GM12878 (cell line): ENCODE measurements around the gene NIP7. TPM values are rescaled to one million over a fixed set of nuclear protein-coding genes. Genes with fewer than 3 reads are reported as not detected.

Source experiments
- ATAC-seq: fragments of 200-7000 bp; cut with Tn5 transposase; 3 replicates; pipeline ENCODE4 v1.9.1; 2020; ENCODE audit warnings: mild to moderate bottlenecking, moderate library complexity
- BruUV-seq: library from RNA; stranded (reverse); fragments of 400-500 nt; replicated peaks from 2 replicates; lab custom pipeline; 2021; lab: Mats Ljungman, UMichigan
- CTCF ChIA-PET: fragments of 300-600 bp; sonication (Branson Sonifier 250); formaldehyde crosslinking; extraction: SDS; loops from one replicate; lab custom pipeline; 2021; ENCODE audit warnings: inconsistent platforms; lab: Yijun Ruan, JAX
- POLR2A ChIA-PET: fragments of 350-600 bp; formaldehyde crosslinking; extraction: SDS; loops from one replicate; lab custom pipeline; 2021; ENCODE audit warnings: inconsistent platforms; lab: Charles Lee
- RAD21 ChIA-PET: fragments of 300-600 bp; sonication (Branson Sonifier 250); formaldehyde crosslinking; loops from one replicate; lab custom pipeline; 2023; ENCODE audit warnings: antibody characterized with exemption; ENCODE audit not compliant: unreplicated experiment; lab: Charles Lee
- SMC1A ChIA-PET: fragments of 300-600 bp; sonication (Branson Sonifier 250); formaldehyde crosslinking; loops from one replicate; lab custom pipeline; 2023; ENCODE audit not compliant: unreplicated experiment, uncharacterized antibody; lab: Charles Lee
- DNase-seq: peaks from one replicate; pipeline ENCODE4 v3.0.0-alpha.2; 2011; ENCODE audit warnings: low read depth, low spot score
- FAIRE-seq: peaks from 3 replicates; lab custom pipeline; 2011; peaks lifted over from hg19 to GRCh38; lab: Jason Lieb, UNC
- H2AFZ ChIP-seq: 2 replicates; pipeline ENCODE4 v1.6.0; 2011; ENCODE audit warnings: low read depth, low read length, control low read depth; ENCODE audit not compliant: control insufficient read depth
- H3K27ac ChIP-seq: 2 replicates; pipeline ENCODE4 v1.5.1; 2011; ENCODE audit warnings: control low read depth; ENCODE audit not compliant: control insufficient read depth, insufficient read depth
- H3K27me3 ChIP-seq, 2 experiments: replicated peaks in 1 of 2; 2 replicates each; pipeline versions ENCODE4 v1.6.0 to v1.6.1; 2011; ENCODE audit warnings: low read length in 1 of 2; ENCODE audit not compliant: control insufficient read depth in 2 of 2, insufficient read depth in 2 of 2
- H3K36me3 ChIP-seq, 2 experiments: 2 replicates each; pipeline ENCODE4 v1.5.1; 2011; ENCODE audit warnings: low read length in 1 of 2; ENCODE audit not compliant: control insufficient read depth in 2 of 2, insufficient read depth in 2 of 2
- H3K4me1 ChIP-seq: 2 replicates; pipeline ENCODE4 v1.6.1; 2011; ENCODE audit warnings: mild to moderate bottlenecking, low read length, moderate library complexity, mixed read lengths; ENCODE audit not compliant: control insufficient read depth, insufficient read depth
- H3K4me2 ChIP-seq: 2 replicates; pipeline ENCODE4 v1.6.0; 2011; ENCODE audit warnings: control low read depth; ENCODE audit not compliant: control insufficient read depth, insufficient read depth
- H3K4me3 ChIP-seq: fragments of 200-600 bp; sonication (generic); 2 replicates; pipeline ENCODE4 v1.5.1; 2016
- H3K79me2 ChIP-seq: 2 replicates; pipeline ENCODE4 v1.6.0; 2011; ENCODE audit warnings: low read length; ENCODE audit not compliant: control insufficient read depth, insufficient read depth
- H3K9ac ChIP-seq: 2 replicates; pipeline ENCODE4 v1.8.0; 2011; ENCODE audit warnings: low read length, control low read depth, mixed read lengths; ENCODE audit not compliant: control insufficient read depth, insufficient read depth
- H3K9me3 ChIP-seq: replicated peaks from 3 replicates; pipeline ENCODE4 v1.5.1; 2011; ENCODE audit warnings: mild to moderate bottlenecking, low read length; ENCODE audit not compliant: control insufficient read depth, insufficient read depth
- H4K20me1 ChIP-seq: 2 replicates; pipeline ENCODE4 v1.6.0; 2011; ENCODE audit not compliant: control insufficient read depth, insufficient read depth
- CBX3 ChIP-seq: fragments of 200-600 bp; sonication (generic); IDR thresholded peaks from 2 replicates; pipeline ENCODE4 v1.6.1; 2016; ENCODE audit warnings: low read depth, borderline replicate concordance
- FOXK2 ChIP-seq: fragments of 450-650 bp; IDR thresholded peaks from 2 replicates; pipeline ENCODE4 v1.6.1; 2017; ENCODE audit warnings: mild to moderate bottlenecking, moderate library complexity
- KAT2A ChIP-seq: conservative IDR thresholded peaks from 2 replicates; pipeline ENCODE4 v1.6.1; 2011; ENCODE audit warnings: low read depth, low read length; ENCODE audit not compliant: control insufficient read depth
- KDM1A ChIP-seq: fragments of 200-600 bp; sonication (generic); IDR thresholded peaks from 2 replicates; pipeline ENCODE4 v1.6.1; 2016; ENCODE audit warnings: borderline replicate concordance
- MYC ChIP-seq: IDR thresholded peaks from 2 replicates; pipeline ENCODE4 v1.6.1; 2011; ENCODE audit warnings: mild to moderate bottlenecking, low read length, moderate library complexity, inconsistent platforms; ENCODE audit not compliant: insufficient read depth, insufficient replicate concordance, insufficient read length, severe bottlenecking
- NFYA ChIP-seq: IDR thresholded peaks from 2 replicates; pipeline ENCODE4 v1.6.1; 2011; ENCODE audit warnings: low read depth, mild to moderate bottlenecking, low read length, improper control_type of control experiment, borderline replicate concordance
- NFYB ChIP-seq: IDR thresholded peaks from 2 replicates; pipeline ENCODE4 v1.6.1; 2011; ENCODE audit warnings: low read depth, mild to moderate bottlenecking, low read length, improper control_type of control experiment, moderate library complexity; ENCODE audit not compliant: insufficient read depth
- POLR2AphosphoS5 ChIP-seq: IDR thresholded peaks from 2 replicates; pipeline ENCODE4 v1.6.1; 2011; ENCODE audit warnings: mild to moderate bottlenecking, low read length, inconsistent platforms
- RB1 ChIP-seq: fragments of 450-650 bp; formaldehyde crosslinking; IDR thresholded peaks from 2 replicates; pipeline ENCODE4 v1.6.1; 2017; ENCODE audit warnings: mild to moderate bottlenecking, borderline replicate concordance
- RBBP5 ChIP-seq: fragments of 200-600 bp; sonication (generic); conservative IDR thresholded peaks from 2 replicates; pipeline ENCODE4 v1.6.1; 2016
- RELA ChIP-seq: fragments of 450-650 bp; IDR thresholded peaks from 2 replicates; pipeline ENCODE4 v1.8.0; 2014; ENCODE audit warnings: borderline replicate concordance; ENCODE audit not compliant: partially characterized antibody
- SREBF2 ChIP-seq: IDR thresholded peaks from 2 replicates; pipeline ENCODE4 v1.6.1; 2012; ENCODE audit warnings: mild to moderate bottlenecking, low read length
- ZNF217 ChIP-seq: fragments of 450-650 bp; IDR thresholded peaks from 2 replicates; pipeline ENCODE4 v1.6.1; 2017; ENCODE audit warnings: antibody characterized with exemption, mild to moderate bottlenecking
- ZNF622 ChIP-seq: fragments of 450-650 bp; IDR thresholded peaks from 2 replicates; pipeline ENCODE4 v1.6.1; 2017; ENCODE audit warnings: mild to moderate bottlenecking, inconsistent platforms
- ZSCAN29 ChIP-seq: fragments of 450-650 bp; IDR thresholded peaks from 2 replicates; pipeline ENCODE4 v1.6.1; 2017; ENCODE audit warnings: mild to moderate bottlenecking, moderate library complexity
- WGBS: methylation state at CpG from one replicate; pipeline ENCODE4 v1.1.6; 2016; ENCODE audit warnings: low lambda C conversion rate; ENCODE audit not compliant: insufficient replicate concordance, insufficient coverage; ENCODE audit errors: missing lambda C conversion rate; 5-methylcytosine and 5-hydroxymethylcytosine counted together
- in situ Hi-C: fragments of 300-500 bp; cut with MboI; formaldehyde crosslinking; loops from 9 replicates; pipeline ENCODE4 v1.14.3; 2018; ENCODE audit warnings: mixed read lengths
- intact Hi-C: fragments of 100-400 bp; cut with micrococcal nuclease; formaldehyde crosslinking; loops from one replicate; pipeline ENCODE4 v1.14.2; 2022; ENCODE audit not compliant: unreplicated experiment
- polyA plus RNA-seq, 11 experiments: library from polyadenylated mRNA; depleted of rRNA in 4 of 11; unstranded in 6 of 11; stranded (reverse) in 5 of 11; fragments of >200 nt; fragmentation: Nextera tagmentation in 4 of 11; fragmentation: Illumina TruSeq in 1 of 11; extraction: Ambion mirVana in 4 of 11; extraction: Trizol in 1 of 11; gene quantifications; 1 replicate in 1 of 11; 2 replicates in 10 of 11; pipeline versions ENCODE4 v1.2.1 to v1.2.3, GENCODE V29; 2011 to 2016; ENCODE audit warnings: inconsistent platforms in 2 of 11, missing spikeins in 2 of 11, low read depth in 1 of 11
- total RNA-seq, 4 experiments: library from RNA; depleted of rRNA in 3 of 4; stranded (reverse); fragments of >200 nt in 3 of 4; fragmentation: Illumina TruSeq in 1 of 4; extraction: Trizol in 1 of 4; gene quantifications; 2 replicates each; pipeline versions ENCODE4 v1.2.1 to v1.2.3, GENCODE V29; 2013 to 2021
- TF ChIP-seq, protein P1 (sequence below): IDR thresholded peaks from 2 replicates; pipeline ENCODE4 v1.6.1; 2012; ENCODE audit warnings: low read depth, low read length, improper control_type of control experiment
- TF ChIP-seq, protein P2 (sequence below): fragments of 150-350 bp; IDR thresholded peaks from 2 replicates; pipeline ENCODE4 v1.6.1; 2014; ENCODE audit warnings: mild to moderate bottlenecking, low read depth, low read length

Gene NIP7
- total and polyA plus RNA-seq, 10 of the 15 experiments (the other 5 are each of a cell fraction or from before 2014, with no cell fraction given), result 18.8 to 62.9 (median 56.7) TPM

DNA sequence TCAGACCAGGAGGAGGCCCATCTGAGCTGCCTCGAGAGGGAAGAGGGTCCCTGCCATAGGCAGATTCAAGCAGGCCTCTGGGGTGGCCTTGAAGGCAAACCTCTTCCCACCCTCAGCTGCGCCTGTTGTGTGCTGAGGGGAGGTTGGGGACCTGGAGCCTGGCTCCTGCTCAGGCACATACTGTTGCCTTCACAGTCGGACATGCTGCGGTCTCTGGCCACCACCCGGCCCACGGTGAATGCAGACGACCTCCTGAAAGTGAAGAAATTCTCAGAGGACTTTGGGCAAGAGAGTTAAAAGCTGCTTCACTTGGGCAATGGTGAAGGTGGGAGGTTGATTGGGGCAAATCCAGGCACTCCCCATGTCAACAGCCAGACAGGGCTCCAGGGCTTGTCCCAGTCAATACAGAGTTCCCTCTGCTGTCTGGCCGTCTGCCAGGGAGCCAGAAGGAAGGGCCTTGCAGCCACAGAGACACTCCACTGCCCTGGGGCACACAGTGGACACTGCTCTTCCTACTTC lies 15.5 kb upstream of the NIP7 start (continued):
- TF ChIP-seq KAT2A, result no peak
- no peak for TF ChIP-seq RBBP5
- TF ChIP-seq NFYB, result no peak
- no peak for TF ChIP-seq POLR2AphosphoS5

DNA sequence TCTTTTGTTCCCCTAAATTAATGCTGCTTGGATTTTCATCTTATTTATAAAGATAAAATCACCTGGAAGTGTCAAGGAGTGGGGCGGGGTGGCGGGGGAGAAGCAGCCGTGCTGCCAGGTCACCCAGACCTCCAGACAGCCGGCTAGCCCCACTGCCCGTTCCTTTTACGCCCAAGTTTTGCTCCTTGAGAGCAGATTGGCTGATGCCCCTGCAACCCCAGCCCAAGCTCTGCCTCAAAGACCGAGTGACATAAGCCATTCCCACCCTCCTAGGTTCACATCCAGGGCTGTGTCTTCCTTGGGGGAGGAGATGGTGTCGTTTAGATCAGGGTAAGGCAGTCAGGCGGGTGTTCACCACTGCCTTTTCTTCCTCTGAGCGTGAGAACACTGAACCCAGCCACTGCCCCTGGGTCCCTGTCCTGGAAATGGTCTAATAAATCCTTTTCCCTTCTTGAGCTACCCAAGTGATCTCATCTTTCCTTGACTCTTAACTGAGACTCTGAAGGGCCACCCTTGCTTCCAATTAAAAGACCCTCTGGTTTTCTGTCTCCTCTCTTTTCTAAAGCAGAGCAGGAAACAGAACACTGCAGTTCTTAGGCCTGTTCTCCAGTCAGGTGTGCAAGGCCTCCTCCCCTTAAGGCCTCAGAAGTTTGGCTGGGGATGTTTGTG lies 14.9 kb upstream of the NIP7 start:
- DNase-seq (no peak), ATAC-seq (no peak), FAIRE-seq (no peak)
- Histone ChIP-seq H3K27me3 (no peaks in the 10 kb centered on the region), H3K27ac (no peak overlapping the region), H3K36me3 (peaks cover 40 to 47% of the 10 kb centered on the region in 2 experiments), H3K4me2 (no peak overlapping the region), H3K4me1 (peaks cover 10% of the 10 kb centered on the region), H3K9me3 (no peaks in the 10 kb centered on the region), H3K4me3 (no peak overlapping the region), H4K20me1 (peaks cover 8% of the 10 kb centered on the region; the same call in 1 of the 2 replicates), H3K79me2 (peaks cover 50% of the 10 kb centered on the region), H3K9ac (no peak overlapping the region), H2AFZ (no peak overlapping the region)
- TF ChIP-seq MYC (no peak), FOXK2 (no peak), RELA (no peak), ZNF217 (no peak), ZNF622 (no peak), POLR2AphosphoS5 (no peak), RB1 (no peak), SREBF2 (no peak), ZSCAN29 (no peak), KDM1A (no peak), CBX3 (no peak), NFYA (no peak)
- TF ChIP-seq, protein P1, sequence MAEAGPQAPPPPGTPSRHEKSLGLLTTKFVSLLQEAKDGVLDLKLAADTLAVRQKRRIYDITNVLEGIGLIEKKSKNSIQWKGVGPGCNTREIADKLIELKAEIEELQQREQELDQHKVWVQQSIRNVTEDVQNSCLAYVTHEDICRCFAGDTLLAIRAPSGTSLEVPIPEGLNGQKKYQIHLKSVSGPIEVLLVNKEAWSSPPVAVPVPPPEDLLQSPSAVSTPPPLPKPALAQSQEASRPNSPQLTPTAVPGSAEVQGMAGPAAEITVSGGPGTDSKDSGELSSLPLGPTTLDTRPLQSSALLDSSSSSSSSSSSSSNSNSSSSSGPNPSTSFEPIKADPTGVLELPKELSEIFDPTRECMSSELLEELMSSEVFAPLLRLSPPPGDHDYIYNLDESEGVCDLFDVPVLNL, result no peak
- TF ChIP-seq, protein P2, sequence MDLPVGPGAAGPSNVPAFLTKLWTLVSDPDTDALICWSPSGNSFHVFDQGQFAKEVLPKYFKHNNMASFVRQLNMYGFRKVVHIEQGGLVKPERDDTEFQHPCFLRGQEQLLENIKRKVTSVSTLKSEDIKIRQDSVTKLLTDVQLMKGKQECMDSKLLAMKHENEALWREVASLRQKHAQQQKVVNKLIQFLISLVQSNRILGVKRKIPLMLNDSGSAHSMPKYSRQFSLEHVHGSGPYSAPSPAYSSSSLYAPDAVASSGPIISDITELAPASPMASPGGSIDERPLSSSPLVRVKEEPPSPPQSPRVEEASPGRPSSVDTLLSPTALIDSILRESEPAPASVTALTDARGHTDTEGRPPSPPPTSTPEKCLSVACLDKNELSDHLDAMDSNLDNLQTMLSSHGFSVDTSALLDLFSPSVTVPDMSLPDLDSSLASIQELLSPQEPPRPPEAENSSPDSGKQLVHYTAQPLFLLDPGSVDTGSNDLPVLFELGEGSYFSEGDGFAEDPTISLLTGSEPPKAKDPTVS, result no peak
- intact Hi-C loops, result no loop called here
- BruUV-seq, result TSS peak; percentile 54
- SMC1A ChIA-PET, result interaction anchor here (1.0 to 2.5 kb wide), 2 partner anchors 12 to 100 kb away, joined by 3 to 6 read pairs; no protein-coding TSS in a partner anchor
- RAD21 ChIA-PET, result no interaction called here
- WGBS, result 82% methylated on average over 10 of the region's 10 CpGs
- POLR2A ChIA-PET, result no interaction called here
- in situ Hi-C loops, result no loop called here
- CTCF ChIA-PET, result no interaction called here
